Heart right ventricle (tissue), 16 donors: ENCODE results near the gene DOK1. TPM values are rescaled to one million over a fixed set of nuclear protein-coding genes. Genes with fewer than 3 reads are reported as not detected.

Experiments used
- ATAC-seq, 8 donors: fragments of 200-7000 bp; cut with Tn5 transposase; one replicate each; pipeline ENCODE4 v1.9.1; 2020; ENCODE audit warnings: mild to moderate bottlenecking in 8 of 8, moderate library complexity in 8 of 8, moderate number of reproducible peaks in 1 of 8
- DNase-seq, 2 donors: peaks; one replicate each; pipeline ENCODE4 v3.0.0-alpha.2; 2020
- H3K27ac ChIP-seq, 10 donors: fragments of 200-600 bp; sonication (generic) in 2 of 10; one replicate each; pipeline versions ENCODE4 v1.5.0 to v1.8.0; 2020 to 2022; ENCODE audit warnings: mild to moderate bottlenecking in 3 of 10
- H3K27me3 ChIP-seq, 7 donors: fragments of 200-600 bp; one replicate each; pipeline ENCODE4 v1.8.0; 2021 to 2022; ENCODE audit warnings: mild to moderate bottlenecking in 2 of 7
- H3K36me3 ChIP-seq, 9 donors: fragments of 200-600 bp; sonication (generic) in 1 of 9; one replicate each; pipeline versions ENCODE4 v1.5.0 to v1.8.0; 2020 to 2022; ENCODE audit warnings: mild to moderate bottlenecking in 2 of 9
- H3K4me1 ChIP-seq, 9 donors: fragments of 200-600 bp; sonication (generic) in 1 of 9; one replicate each; pipeline versions ENCODE4 v1.5.0 to v1.8.0; 2020 to 2022; ENCODE audit warnings: mild to moderate bottlenecking in 4 of 9
- H3K4me3 ChIP-seq, 10 donors: fragments of 200-600 bp; sonication (generic) in 2 of 10; one replicate each; pipeline versions ENCODE4 v1.5.0 to v1.8.0; 2020 to 2022; ENCODE audit warnings: mild to moderate bottlenecking in 7 of 10, moderate library complexity in 2 of 10
- H3K9me3 ChIP-seq, 11 donors: fragments of 200-600 bp in 10 of 11; sonication (generic) in 2 of 11; one replicate each; pipeline versions ENCODE4 v1.5.0 to v1.8.0; 2013 to 2022; ENCODE audit warnings: mild to moderate bottlenecking in 2 of 11, control low read depth in 1 of 11, moderate library complexity in 1 of 11
- WGBS, 2 donors: extraction: QIAGEN DNeasy Blood & Tissue Kit; methylation state at CpG; one replicate each; pipeline ENCODE4 v1.1.7; 2013; ENCODE audit warnings: inconsistent platforms in 1 of 2; 5-methylcytosine and 5-hydroxymethylcytosine counted together
- intact Hi-C, 10 donors: fragments of 100-400 bp; cut with DNase I; formaldehyde crosslinking; loops; one replicate each; pipeline versions ENCODE4 v1.11.1 to v1.14.2; 2022
- polyA plus RNA-seq, 2 donors: library from polyadenylated mRNA; stranded (reverse); fragments of 200-250 nt; gene quantifications; one replicate each; pipeline ENCODE4 v1.2.3, GENCODE V29; 2013
- total RNA-seq, 10 donors: library from RNA; stranded (reverse); fragmentation: NEBNext Ultra II Directional in 3 of 10; extraction: Animal tissue kit (Norgen Biotek cat#: 25700) in 3 of 10; gene quantifications; one replicate each; pipeline versions ENCODE4 v1.2.1 to v1.2.4, GENCODE V29; 2021 to 2023
- TF ChIP-seq, protein P1 (sequence below), 9 donors: fragments of 200-600 bp; sonication (generic) in 2 of 9; IDR thresholded peaks; one replicate each; pipeline versions ENCODE4 v1.5.0 to v1.8.0; 2021 to 2022; ENCODE audit warnings: antibody characterized with exemption in 9 of 9, mild to moderate bottlenecking in 5 of 9, moderate library complexity in 1 of 9
- donor health status: Arrhythmogenic right ventricular cardiomyopathy.
- donor health status: ischemic (EF 13 %, LVEDD 7.1; RV severe dilation, severe dysfunction).
- donor health status: healthy with polysubstance abuse.
- donor health status: DM: no; HTN: yes; CAD: no.
- donor health status: DM: no; HTN: no; CAD: no.
- donor health status: ischemic (EF 25% LVEDD 6.9; RV normal size, moderate dysfunction).
- donor health status: ischemic (EF 25% LVEDD 5.7; RV mildly dilated, moderate dysfunction).
- donor health status: healthy.
- donor health status: DM: yes; HTN: yes; CAD: no.
- donor health status: Ischemic cardiomyopathy.
- donor health status: ischemic (EF 35%, LVEDD 5.7; RV mildly dilated, moderate dysfunction).
- donor health status: nonischemic (EF 11% LVEDD 7.7; RV severe dilation, severe dysfunction).
- donor health status: DM: yes; HTN: yes; CAD: no.
- donor health status: PGD.
- donor health status: ischemic (EF 29% LVEDD 5.4; RV normal size, mild dysfunction).
- donor health status: nonischemic (EF 23%, LVEDD 6.1; RV moderate dilation, normal function).

DOK1 gene
- total and polyA plus RNA-seq, 12 donors, result 1.9 to 7.7 (median 3.5) TPM

DNA sequence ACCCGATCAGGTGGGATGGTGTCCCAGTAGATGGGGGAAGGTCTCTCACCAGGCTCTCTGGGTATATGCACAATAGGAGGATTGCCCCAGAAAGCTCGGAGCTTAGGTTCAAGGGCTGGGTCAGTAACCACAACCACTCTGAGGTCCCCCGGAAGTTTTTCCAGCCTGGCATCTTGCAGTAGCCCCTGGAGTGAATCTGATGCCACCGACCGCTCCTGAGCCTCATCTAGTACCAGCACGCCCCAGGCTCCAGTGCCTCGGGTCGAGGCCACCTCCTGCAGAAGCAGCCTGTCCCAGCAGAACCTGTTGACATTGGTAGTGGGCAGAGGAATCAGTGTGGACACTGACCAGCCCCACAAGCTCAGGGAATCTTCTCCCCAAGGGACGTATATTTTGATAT, 30.5 kb upstream of the DOK1 start:
- Histone ChIP-seq H3K4me1 (peaks cover 5 to 20% (median 12%) of the 10 kb centered on the region in 9 donors), H3K9me3 (no peaks in the 10 kb centered on the region), H3K36me3 (peaks cover 0 to 30% (median 23%) of the 10 kb centered on the region in 9 donors), H3K4me3 (no peak overlapping the region), H3K27me3 (peaks cover 2 to 28% (median 20%) of the 10 kb centered on the region in 7 donors), H3K27ac (no peak overlapping the region)
- 85% methylated on average over 9 of the region's 9 CpGs for WGBS, 2 donors
- no peak for DNase-seq
- intact Hi-C loops, result no loop called here
- no peak for ATAC-seq
- TF ChIP-seq, protein P1, sequence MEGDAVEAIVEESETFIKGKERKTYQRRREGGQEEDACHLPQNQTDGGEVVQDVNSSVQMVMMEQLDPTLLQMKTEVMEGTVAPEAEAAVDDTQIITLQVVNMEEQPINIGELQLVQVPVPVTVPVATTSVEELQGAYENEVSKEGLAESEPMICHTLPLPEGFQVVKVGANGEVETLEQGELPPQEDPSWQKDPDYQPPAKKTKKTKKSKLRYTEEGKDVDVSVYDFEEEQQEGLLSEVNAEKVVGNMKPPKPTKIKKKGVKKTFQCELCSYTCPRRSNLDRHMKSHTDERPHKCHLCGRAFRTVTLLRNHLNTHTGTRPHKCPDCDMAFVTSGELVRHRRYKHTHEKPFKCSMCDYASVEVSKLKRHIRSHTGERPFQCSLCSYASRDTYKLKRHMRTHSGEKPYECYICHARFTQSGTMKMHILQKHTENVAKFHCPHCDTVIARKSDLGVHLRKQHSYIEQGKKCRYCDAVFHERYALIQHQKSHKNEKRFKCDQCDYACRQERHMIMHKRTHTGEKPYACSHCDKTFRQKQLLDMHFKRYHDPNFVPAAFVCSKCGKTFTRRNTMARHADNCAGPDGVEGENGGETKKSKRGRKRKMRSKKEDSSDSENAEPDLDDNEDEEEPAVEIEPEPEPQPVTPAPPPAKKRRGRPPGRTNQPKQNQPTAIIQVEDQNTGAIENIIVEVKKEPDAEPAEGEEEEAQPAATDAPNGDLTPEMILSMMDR (IDR thresholded peaks at IDR 0.05), result no peak

DNA sequence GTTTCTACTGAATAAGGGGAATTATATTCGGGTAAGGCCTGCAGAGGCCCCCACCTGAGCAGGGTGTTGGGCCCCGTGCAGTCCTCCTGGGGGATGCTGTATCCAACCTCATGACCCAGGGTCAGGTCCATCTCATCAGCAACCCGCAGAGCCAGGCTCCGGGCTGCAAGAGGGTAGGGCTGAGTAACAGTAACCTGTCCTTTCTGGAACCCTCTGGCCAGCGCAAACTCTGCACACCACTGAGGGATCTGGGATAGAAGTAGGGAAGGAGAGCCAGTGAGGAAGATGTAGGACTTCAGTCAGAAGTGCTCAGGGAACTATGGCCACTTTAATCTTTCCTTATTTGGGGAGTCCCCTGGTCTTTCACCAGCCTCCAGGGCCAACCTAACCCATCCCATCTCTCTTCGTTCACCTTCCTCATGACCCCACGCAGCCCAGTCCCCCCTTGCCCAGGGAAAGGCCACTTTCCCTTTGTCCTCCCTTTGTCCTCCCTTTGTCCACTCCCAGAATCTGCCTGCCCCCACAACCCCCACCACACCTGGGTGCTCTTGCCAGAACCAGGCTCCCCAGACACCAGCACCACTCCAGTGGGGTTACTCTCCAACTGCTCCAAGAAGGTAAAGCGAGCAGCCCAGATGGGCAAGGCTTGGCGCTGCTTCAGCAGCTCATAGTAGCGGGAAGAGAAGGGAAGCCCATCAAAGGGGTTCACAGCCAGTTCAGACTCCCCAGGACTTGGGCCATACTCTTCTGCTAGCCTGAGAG, 29.4 kb upstream of the DOK1 start:
- Histone ChIP-seq H3K36me3 (peaks cover 0 to 30% (median 23%) of the 10 kb centered on the region in 9 donors), H3K27ac (no peak overlapping the region), H3K4me1 (peaks cover 5 to 20% (median 14%) of the 10 kb centered on the region in 9 donors), H3K4me3 (no peak overlapping the region), H3K9me3 (no peaks in the 10 kb centered on the region), H3K27me3 (peaks cover 0 to 16% (median 9%) of the 10 kb centered on the region in 7 donors)
- DNase-seq (no peak), ATAC-seq (no peak)
- WGBS, 2 donors, result 87 to 90% methylated on average over 10 of the region's 10 CpGs
- TF ChIP-seq, protein P1 (IDR thresholded peaks at IDR 0.05), result no peak
- intact Hi-C loops, result loop anchor here in 1 of 10 donors (5.0 kb wide), 1 partner anchor 43 kb away; the partner anchor contains the start of genes CCDC142 and TTC31

DNA sequence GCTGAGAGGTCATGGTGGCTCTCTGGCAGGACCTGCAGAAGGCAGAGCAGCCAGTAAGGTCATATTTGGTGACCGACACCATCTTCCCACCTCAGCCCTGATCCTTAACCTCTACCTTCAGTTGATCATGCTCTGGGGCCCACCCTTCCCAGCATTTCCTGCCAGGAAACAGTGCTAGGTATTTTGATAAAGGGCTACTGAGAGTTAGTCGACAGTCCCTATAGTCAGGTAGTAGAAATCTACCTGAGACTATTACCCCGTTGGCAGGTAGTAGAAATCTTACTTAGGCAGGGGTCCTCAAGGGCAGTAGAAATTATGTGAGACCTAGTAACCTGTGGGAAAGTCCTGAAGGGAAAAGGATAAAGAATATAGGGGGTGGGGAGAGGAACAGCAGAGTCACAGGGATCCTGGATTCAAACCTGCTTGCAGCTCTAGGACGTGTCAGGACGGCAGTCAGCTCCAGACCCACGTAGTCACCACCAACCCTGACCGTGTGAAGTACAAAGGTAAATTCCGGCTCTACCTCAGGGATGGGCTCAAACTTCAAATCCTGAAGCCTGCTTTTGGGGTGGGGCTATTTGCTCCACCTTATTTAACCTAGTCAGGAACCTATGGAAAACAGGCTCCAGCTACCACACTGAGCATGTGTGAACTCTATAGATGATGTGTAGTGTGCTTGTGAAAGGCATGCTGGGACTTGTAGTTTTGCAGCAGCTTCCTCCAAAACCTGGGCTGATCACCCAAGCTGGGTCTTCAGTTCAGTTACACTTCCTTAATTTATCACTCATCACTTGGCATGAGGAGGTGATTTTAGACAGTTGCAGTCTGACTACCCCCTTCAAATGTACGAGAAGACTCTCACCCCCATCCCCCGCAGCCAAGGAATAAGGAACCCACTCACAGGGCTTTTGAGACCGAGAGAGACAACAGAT, 28.5 kb upstream of the DOK1 start, which contains the start of gene DQX1:
Gene DQX1 (minus strand): TSS at position 515 of the 932 bp plus-strand sequence. CDS start 502 bp downstream, at position 13.
- 89 to 91% methylated on average over 11 of the region's 11 CpGs for WGBS, 2 donors
- H3K27ac ChIP-seq, result no peak within 1 kb of the TSS
- H3K9me3 ChIP-seq, result no peaks in the 10 kb centered on the region
- H3K4me3 ChIP-seq, result no peak within 1 kb of the TSS
- H3K36me3 ChIP-seq, result peaks cover 0 to 30% (median 23%) of the 10 kb centered on the region in 9 donors
- intact Hi-C loops, result loop anchor here in 1 of 10 donors (5.0 kb wide), 1 partner anchor 44 kb away; the partner anchor contains the start of genes CCDC142 and TTC31
- peaks cover 6 to 25% (median 20%) of the 10 kb centered on the region in 9 donors for H3K4me1 ChIP-seq
- ATAC-seq, result no peak
- peaks cover 0 to 8% (median under 1%) of the 10 kb centered on the region in 7 donors for H3K27me3 ChIP-seq
- TF ChIP-seq, protein P1 (IDR thresholded peaks at IDR 0.05), result no peak
- DNase-seq, result no peak
